SH-SY5Y (cell line): Measurements from ENCODE around the gene MRLN.

Source experiments
- GATA2 ChIP-seq: IDR thresholded peaks from 2 replicates; pipeline ENCODE4 v1.6.1; 2011; ENCODE audit warnings: mild to moderate bottlenecking, low read depth, low read length
- GATA3 ChIP-seq: IDR thresholded peaks from 2 replicates; pipeline ENCODE4 v1.6.1; 2011; ENCODE audit warnings: low read depth, mild to moderate bottlenecking, low read length, moderate library complexity

DNA sequence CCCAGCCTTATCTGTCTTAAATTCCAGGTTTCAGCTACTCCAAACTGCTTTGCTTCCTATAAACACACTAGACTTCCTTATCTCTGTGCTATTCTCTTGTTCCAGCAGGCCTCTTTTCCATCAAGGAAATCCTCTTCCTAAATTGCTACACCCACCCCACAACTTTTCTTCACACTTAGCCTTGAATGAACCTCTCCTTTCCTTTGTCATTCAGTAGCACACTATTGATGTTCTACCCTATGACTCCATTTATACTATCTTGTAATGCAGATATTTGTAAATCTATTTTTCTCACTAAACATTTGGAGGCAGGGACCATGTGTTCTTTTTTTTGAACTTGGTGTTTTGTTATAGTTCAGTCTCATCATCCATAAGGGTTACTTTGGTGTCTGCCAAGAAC, 47.3 kb downstream of the MRLN start:
- no peak for TF ChIP-seq GATA3
- TF ChIP-seq GATA2: no peak
